Mucosa of descending colon (tissue), 3 donors: ENCODE data around the gene SATB1. TPM values are rescaled to one million over a fixed set of nuclear protein-coding genes. Genes with fewer than 3 reads are reported as not detected.
A peak's percentile ranks its signal among the peaks of the same experiment; 100 is the strongest.

Experiments
- ATAC-seq: fragments of 200-7000 bp; cut with Tn5 transposase; one replicate; pipeline ENCODE4 v1.9.1; 2020; ENCODE audit warnings: mild to moderate bottlenecking, moderate library complexity
- DNase-seq, 3 donors: peaks; one replicate each; pipeline ENCODE4 v3.0.0-alpha.2; 2020
- H3K36me3 ChIP-seq: fragments of 200-600 bp; one replicate; pipeline ENCODE4 v1.8.0; 2021; ENCODE audit warnings: low read depth, mild to moderate bottlenecking
- H3K4me1 ChIP-seq: fragments of 200-600 bp; one replicate; pipeline ENCODE4 v1.8.0; 2021; ENCODE audit warnings: low read depth, mild to moderate bottlenecking
- H3K4me3 ChIP-seq: fragments of 200-600 bp; one replicate; pipeline ENCODE4 v1.8.0; 2021; ENCODE audit warnings: mild to moderate bottlenecking
- H3K9me3 ChIP-seq: fragments of 200-600 bp; one replicate; pipeline ENCODE4 v1.8.0; 2021; ENCODE audit warnings: mild to moderate bottlenecking
- intact Hi-C, 2 donors: fragments of 100-400 bp; cut with DNase I in 1 of 2; cut with micrococcal nuclease in 1 of 2; formaldehyde crosslinking; loops; one replicate each; pipeline versions ENCODE4 v1.11.0 to v1.11.1; 2022; cut with DNase I, micrococcal nuclease
- total RNA-seq, 3 donors: library from RNA; stranded (reverse); fragmentation: NEBNext Ultra II Directional in 2 of 3; extraction: Animal tissue kit (Norgen Biotek cat#: 25700) in 2 of 3; gene quantifications; one replicate each; pipeline versions ENCODE4 v1.2.1 to v1.2.4, GENCODE V29; 2021 to 2023
- TF ChIP-seq, protein P1 (sequence below): fragments of 200-600 bp; IDR thresholded peaks from one replicate; pipeline ENCODE4 v1.8.0; 2022; ENCODE audit warnings: antibody characterized with exemption, mild to moderate bottlenecking
- donor health status: DM: no; HTN: no; CAD: no; lungs with moderate emphysema.
- donor health status: DM: no; HTN: no; CAD: no.
- donor health status: DM: no; HTN: yes; CAD: no.

The SATB1 gene
- total RNA-seq, 3 donors from 2014 or later: 31.2 to 87.9 (median 49.7) TPM

DNA sequence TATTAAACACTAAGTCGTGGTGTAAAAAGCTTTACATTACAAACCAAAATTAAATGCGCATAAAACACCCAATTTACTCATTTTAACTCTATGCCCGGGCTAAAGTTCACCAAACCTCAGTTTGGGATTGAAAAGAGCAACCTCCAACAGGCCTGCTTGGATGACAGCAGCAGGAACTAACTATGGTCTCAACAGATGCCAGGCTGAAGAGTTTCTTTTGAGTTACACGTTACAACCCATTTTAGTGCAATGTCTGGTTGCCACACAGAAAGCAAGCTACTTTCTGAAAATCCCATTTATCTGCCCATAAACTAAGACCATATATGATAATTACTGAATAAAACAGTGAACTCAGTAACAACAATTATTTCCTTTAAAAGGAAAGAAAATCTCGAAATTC lies 2.2 kb downstream of the SATB1 start:
- DNase-seq (peak in 1 of 3 donors; percentile 22), ATAC-seq (no peak)
- H3K4me1 ChIP-seq: peaks cover 21% of the 10 kb centered on the region

DNA sequence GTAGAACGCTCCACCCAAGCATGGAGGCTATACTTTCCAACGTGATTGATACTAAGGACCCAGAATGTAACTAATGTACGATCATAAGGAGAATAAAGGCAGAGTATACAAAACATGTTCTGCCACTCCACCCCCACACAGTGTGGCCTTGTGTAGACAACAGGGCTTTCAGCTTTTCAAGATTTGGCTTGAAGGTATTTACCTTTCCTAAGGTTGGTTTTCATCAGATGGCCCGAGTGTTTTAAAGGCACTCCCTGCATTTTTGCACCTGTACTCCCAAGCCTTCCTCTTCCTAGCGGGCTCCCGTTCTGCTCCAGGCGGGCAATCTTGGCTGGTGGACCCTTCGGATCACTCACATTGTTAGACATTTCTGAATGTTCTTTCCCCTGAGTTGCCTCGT lies 4.6 kb downstream of the SATB1 start:
- DNase-seq (no peak), ATAC-seq (no peak)
- H3K36me3 ChIP-seq: no peaks in the 10 kb centered on the region
- peaks cover 29% of the 10 kb centered on the region for H3K4me1 ChIP-seq
- no peaks in the 10 kb centered on the region for H3K9me3 ChIP-seq
- H3K4me3 ChIP-seq: no peak overlapping the region
- intact Hi-C loops: no loop called here
- TF ChIP-seq, protein P1, sequence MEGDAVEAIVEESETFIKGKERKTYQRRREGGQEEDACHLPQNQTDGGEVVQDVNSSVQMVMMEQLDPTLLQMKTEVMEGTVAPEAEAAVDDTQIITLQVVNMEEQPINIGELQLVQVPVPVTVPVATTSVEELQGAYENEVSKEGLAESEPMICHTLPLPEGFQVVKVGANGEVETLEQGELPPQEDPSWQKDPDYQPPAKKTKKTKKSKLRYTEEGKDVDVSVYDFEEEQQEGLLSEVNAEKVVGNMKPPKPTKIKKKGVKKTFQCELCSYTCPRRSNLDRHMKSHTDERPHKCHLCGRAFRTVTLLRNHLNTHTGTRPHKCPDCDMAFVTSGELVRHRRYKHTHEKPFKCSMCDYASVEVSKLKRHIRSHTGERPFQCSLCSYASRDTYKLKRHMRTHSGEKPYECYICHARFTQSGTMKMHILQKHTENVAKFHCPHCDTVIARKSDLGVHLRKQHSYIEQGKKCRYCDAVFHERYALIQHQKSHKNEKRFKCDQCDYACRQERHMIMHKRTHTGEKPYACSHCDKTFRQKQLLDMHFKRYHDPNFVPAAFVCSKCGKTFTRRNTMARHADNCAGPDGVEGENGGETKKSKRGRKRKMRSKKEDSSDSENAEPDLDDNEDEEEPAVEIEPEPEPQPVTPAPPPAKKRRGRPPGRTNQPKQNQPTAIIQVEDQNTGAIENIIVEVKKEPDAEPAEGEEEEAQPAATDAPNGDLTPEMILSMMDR: no peak

More for the DNA sequence above, 2.2 kb downstream of the SATB1 start:
- Histone ChIP-seq H3K36me3 (no peaks in the 10 kb centered on the region), H3K9me3 (no peaks in the 10 kb centered on the region), H3K4me3 (peak overlapping the region; percentile 73)
- intact Hi-C loops: no loop called here
- TF ChIP-seq, protein P1: no peak

DNA sequence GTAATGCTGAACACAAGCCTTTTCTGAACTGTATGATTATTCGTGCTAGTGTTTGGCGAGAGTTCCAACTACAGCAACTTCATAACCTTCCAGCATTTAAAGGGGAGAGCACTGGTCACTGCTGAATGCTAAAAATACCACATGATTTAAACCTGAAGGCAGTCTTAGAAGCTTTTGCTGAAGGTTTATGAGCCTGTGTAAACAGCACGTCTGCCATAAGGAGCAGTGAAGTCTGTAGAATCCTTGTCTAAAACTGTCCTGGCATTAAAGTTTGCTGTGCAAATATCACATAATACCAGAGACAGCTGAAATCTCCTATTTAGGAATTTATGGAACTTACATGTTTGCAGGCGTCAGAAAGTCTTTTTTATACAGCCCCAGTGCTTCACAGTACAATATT lies 5.9 kb downstream of the SATB1 start:
- no peaks in the 10 kb centered on the region for H3K9me3 ChIP-seq

DNA sequence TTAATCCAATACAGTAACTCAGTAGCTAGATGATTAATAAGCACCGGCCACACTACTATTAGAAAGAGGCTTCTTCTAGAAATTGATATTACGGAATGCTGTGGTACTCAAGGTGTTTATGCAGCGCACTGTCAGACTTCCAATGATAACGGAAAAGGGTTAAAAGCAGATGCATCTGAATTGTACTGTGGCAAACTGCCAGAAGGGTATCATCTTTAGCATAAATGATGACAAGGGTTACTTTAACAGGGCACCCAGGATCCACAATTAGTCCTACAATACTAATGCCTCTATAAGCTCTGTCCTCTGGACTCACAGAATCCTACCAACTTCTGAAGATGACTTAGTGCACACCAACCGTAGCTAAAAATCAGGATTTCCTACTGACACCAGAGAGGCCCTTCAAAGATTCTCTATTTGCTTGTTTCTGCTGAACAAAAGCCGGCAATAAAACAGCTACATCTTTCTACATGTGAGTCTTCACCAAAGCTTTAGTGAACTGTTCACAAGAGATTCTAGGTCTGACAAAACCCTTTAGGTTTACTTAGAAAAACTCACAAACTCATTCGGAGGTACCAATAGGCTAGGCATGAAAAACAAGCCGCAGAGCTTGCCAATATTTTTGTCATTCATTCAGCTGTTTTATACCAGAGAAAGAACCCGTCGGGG lies 7.1 kb downstream of the SATB1 start:
- Histone ChIP-seq H3K36me3 (no peaks in the 10 kb centered on the region), H3K9me3 (no peaks in the 10 kb centered on the region), H3K4me1 (peaks cover 29% of the 10 kb centered on the region), H3K4me3 (no peak overlapping the region)
- ATAC-seq: no peak
- no peak for DNase-seq
- TF ChIP-seq, protein P1: no peak
- intact Hi-C loops: no loop called here

More for the DNA sequence above, 5.9 kb downstream of the SATB1 start:
- ATAC-seq (peak; percentile 59), DNase-seq (peak in 1 of 3 donors; percentile 16)
- H3K4me3 ChIP-seq: no peak overlapping the region
- intact Hi-C loops: no loop called here
- no peaks in the 10 kb centered on the region for H3K36me3 ChIP-seq
- H3K4me1 ChIP-seq: peaks cover 29% of the 10 kb centered on the region
- TF ChIP-seq, protein P1: no peak

DNA sequence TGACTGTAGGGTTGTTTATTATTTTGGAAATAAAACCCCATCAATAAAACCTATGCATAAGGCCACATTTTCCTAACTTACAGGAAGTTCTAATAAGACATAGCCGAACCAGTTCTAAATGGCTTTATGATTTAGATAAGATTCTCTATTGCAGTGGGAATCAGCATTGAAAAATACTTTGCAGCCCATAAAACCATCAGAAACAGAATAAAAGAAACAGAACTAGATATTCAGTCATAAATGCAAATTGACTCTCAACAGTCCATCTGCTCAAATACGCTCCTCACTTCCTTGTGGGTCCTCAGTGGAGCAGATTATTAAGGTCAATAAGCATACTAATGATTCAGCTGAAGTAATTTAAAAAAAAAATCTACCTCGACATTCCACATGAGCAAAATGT lies 8.8 kb downstream of the SATB1 start:
- peaks cover 24% of the 10 kb centered on the region for H3K4me1 ChIP-seq
- peak; percentile 64 for ATAC-seq
- intact Hi-C loops: no loop called here
- H3K36me3 ChIP-seq: no peaks in the 10 kb centered on the region
- no peak overlapping the region for H3K4me3 ChIP-seq
- no peak for DNase-seq
- no peaks in the 10 kb centered on the region for H3K9me3 ChIP-seq
- TF ChIP-seq, protein P1: no peak
